ENCODE measurements around the gene ZFYVE28.

DNA sequence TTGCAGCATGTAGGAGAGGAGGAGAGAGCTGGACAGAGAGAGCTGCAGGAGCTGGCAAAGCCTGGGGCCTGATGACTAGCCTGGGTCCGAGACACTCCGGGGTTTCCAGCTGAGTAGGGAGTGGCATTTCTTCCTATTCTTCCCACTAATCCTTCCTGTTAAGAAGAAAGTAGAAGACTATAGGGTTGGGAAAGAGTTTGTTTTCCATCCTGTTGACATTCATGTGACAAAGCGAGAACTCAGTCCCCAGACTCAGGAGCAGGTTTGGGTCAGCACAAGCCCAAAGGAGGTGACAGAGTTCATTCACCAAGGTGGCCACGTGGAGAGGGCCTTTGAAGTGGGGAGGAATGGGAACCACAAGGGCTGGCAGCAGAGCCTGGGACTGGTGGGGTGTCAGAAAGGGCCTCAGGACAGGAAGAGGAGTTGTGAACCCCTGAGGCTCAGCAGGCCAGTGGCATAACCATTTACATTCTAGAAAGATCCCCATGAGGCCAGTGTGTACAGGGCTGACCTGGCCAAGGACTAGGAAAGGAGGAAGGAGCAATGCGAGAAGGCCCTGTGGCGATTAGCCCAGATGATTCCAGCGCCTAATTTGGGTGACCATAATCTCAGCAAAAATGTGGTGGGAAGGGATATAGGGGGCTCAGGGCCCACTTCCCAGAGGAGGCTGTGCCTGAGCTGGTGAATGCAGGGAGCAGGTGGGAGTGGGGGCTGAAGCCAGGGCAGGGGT, 173.2 kb downstream of the ZFYVE28 start:
- TF ChIP-seq GATA2 (IDR thresholded peaks at IDR 0.05; ENCODE audit: low read depth, low read length) (no peak), GATA3 (IDR thresholded peaks at IDR 0.05; ENCODE audit: low read depth, low read length) (no peak)

Data from SH-SY5Y (cell line).